GM23338 (cell line): Measurements from ENCODE around the gene AHNAK2.

ENCODE experiments used
- STAT1 ChIP-seq: IDR thresholded peaks from one replicate; pipeline ENCODE4 v1.6.1; 2016; ENCODE audit warnings: antibody characterized with exemption; ENCODE audit not compliant: unreplicated experiment
- TF ChIP-seq, protein P1 (sequence below), 2 experiments: fragments of 200-600 bp in 1 of 2; sonication (generic) in 1 of 2; conservative IDR thresholded peaks; 2 replicates each; pipeline versions ENCODE4 v1.5.1 to v1.6.1; 2016 to 2017; ENCODE audit warnings: antibody characterized with exemption in 2 of 2, low read depth in 2 of 2, mild to moderate bottlenecking in 2 of 2, moderate library complexity in 1 of 2

DNA sequence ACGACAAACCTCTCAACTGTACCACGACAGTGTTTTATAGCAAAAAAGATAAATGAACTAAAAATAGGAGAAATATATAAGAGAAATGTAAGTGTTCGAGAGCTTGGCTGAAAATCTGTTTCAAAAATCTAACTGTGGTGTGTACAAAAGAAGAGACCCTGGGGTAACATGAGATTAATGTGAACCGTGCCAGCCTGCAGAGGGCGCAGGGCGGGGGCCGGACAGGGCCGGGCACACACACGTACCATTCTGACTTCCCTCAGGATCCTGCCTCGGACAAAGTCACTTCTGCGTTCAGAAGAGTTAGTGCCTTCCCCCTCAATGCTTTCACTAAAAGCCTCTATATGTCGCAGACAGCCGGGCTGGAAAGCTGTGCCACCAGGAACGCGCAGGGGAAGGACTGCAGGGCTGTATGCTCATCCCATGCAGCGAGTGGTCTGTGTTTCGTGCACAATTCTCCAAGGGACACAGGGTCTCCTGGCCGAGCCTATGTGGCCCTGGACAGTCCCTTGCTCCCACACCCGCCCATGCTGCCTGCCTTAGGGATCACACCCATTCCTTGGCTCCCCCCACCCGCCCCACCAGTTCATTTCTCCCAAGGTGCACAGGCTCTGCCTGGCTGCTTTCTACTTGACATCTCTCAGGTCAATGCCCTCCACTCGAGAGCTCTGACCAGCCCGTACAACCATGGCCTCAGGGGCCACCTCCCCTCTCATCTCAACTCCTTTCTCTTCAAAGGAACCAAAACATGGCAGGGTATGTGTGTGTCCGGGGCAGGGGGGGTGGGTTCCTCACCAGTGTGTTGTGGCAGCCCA is 34.2 kb upstream of the AHNAK2 start:
- TF ChIP-seq, protein P1, sequence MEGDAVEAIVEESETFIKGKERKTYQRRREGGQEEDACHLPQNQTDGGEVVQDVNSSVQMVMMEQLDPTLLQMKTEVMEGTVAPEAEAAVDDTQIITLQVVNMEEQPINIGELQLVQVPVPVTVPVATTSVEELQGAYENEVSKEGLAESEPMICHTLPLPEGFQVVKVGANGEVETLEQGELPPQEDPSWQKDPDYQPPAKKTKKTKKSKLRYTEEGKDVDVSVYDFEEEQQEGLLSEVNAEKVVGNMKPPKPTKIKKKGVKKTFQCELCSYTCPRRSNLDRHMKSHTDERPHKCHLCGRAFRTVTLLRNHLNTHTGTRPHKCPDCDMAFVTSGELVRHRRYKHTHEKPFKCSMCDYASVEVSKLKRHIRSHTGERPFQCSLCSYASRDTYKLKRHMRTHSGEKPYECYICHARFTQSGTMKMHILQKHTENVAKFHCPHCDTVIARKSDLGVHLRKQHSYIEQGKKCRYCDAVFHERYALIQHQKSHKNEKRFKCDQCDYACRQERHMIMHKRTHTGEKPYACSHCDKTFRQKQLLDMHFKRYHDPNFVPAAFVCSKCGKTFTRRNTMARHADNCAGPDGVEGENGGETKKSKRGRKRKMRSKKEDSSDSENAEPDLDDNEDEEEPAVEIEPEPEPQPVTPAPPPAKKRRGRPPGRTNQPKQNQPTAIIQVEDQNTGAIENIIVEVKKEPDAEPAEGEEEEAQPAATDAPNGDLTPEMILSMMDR (conservative IDR thresholded peaks at IDR 0.05; ENCODE audit: low read depth in 2 of 2) = peak in 1 of 2 experiments; percentile 29; a peak in 3 of 4 replicates
- no peak for TF ChIP-seq STAT1
